Esophagus squamous epithelium (tissue), 4 donors: ENCODE measurements around the gene ASTN1.

Source experiments
- POLR2A ChIP-seq, 4 donors: fragments of 450-650 bp; IDR thresholded peaks; one replicate each; pipeline ENCODE4 v1.6.1; 2017; ENCODE audit warnings: antibody characterized with exemption in 4 of 4, mild to moderate bottlenecking in 4 of 4, moderate library complexity in 3 of 4
- TF ChIP-seq, protein P1 (sequence below), 6 experiments: fragments of 450-650 bp in 4 of 6; fragments of 200-600 bp in 2 of 6; sonication (generic) in 2 of 6; IDR thresholded peaks; one replicate each; pipeline ENCODE4 v1.5.1; 2016 to 2019; ENCODE audit warnings: antibody characterized with exemption in 6 of 6, mild to moderate bottlenecking in 4 of 6, moderate library complexity in 4 of 6

DNA sequence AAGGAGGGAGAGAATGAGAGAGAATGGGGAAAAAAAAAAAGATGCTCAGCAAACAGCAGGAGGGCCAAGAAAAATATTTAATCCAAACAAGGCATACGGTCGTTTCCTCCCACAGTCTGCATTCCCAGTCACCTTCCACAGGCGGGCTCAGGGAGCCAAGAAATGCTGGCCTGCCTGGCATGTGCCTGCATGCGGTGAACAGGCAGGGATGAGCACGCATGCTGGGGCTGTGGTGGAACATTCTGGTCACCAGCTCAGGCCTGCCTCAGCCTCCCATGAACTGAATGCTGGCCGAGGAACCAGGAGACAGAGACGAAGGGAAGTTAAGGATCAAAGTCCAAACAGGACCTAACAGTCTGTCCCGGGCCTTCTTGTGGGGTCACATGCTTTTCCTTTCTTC is 335.3 kb downstream of the ASTN1 start:
- TF ChIP-seq, protein P1, sequence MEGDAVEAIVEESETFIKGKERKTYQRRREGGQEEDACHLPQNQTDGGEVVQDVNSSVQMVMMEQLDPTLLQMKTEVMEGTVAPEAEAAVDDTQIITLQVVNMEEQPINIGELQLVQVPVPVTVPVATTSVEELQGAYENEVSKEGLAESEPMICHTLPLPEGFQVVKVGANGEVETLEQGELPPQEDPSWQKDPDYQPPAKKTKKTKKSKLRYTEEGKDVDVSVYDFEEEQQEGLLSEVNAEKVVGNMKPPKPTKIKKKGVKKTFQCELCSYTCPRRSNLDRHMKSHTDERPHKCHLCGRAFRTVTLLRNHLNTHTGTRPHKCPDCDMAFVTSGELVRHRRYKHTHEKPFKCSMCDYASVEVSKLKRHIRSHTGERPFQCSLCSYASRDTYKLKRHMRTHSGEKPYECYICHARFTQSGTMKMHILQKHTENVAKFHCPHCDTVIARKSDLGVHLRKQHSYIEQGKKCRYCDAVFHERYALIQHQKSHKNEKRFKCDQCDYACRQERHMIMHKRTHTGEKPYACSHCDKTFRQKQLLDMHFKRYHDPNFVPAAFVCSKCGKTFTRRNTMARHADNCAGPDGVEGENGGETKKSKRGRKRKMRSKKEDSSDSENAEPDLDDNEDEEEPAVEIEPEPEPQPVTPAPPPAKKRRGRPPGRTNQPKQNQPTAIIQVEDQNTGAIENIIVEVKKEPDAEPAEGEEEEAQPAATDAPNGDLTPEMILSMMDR (IDR thresholded peaks at IDR 0.05): no peak
- TF ChIP-seq POLR2A (IDR thresholded peaks at IDR 0.05): no peak
